Hepatocyte (in vitro differentiated cells): ENCODE data around the gene USP24. TPM values are rescaled to one million over a fixed set of nuclear protein-coding genes. Genes with fewer than 3 reads are reported as not detected.

Experiments used
- DNase-seq: peaks from one replicate; pipeline ENCODE4 v3.0.0-alpha.2; 2016; ENCODE audit warnings: low spot score
- H2AFZ ChIP-seq: fragments of 200-600 bp; sonication (generic); 2 replicates; pipeline ENCODE4 v1.6.0; 2016; ENCODE audit warnings: antibody characterized with exemption, mild to moderate bottlenecking
- H3K27ac ChIP-seq: fragments of 200-600 bp; sonication (generic); 2 replicates; pipeline ENCODE4 v1.5.1; 2016; ENCODE audit warnings: mild to moderate bottlenecking
- H3K27me3 ChIP-seq: fragments of 200-600 bp; sonication (generic); 2 replicates; pipeline ENCODE4 v1.6.1; 2016
- H3K36me3 ChIP-seq: fragments of 200-600 bp; sonication (generic); replicated peaks from 2 replicates; pipeline ENCODE4 v1.5.1; 2016; ENCODE audit warnings: low read depth; ENCODE audit not compliant: insufficient read depth
- H3K4me1 ChIP-seq: fragments of 200-600 bp; sonication (generic); 2 replicates; pipeline ENCODE4 v1.5.1; 2016; ENCODE audit warnings: mild to moderate bottlenecking, moderate library complexity; ENCODE audit not compliant: insufficient read depth
- H3K4me2 ChIP-seq: fragments of 200-600 bp; sonication (generic); 2 replicates; pipeline ENCODE4 v1.6.0; 2016
- H3K4me3 ChIP-seq: fragments of 200-600 bp; sonication (generic); 2 replicates; pipeline ENCODE4 v1.5.1; 2016; ENCODE audit warnings: mild to moderate bottlenecking
- H3K79me2 ChIP-seq: fragments of 200-600 bp; sonication (generic); 2 replicates; pipeline ENCODE4 v1.6.0; 2017; ENCODE audit warnings: mild to moderate bottlenecking
- H3K9me2 ChIP-seq: fragments of 200-600 bp; sonication (generic); replicated peaks from 2 replicates; pipeline ENCODE4 v1.6.0; 2017; ENCODE audit warnings: mild to moderate bottlenecking; ENCODE audit not compliant: insufficient read depth
- H3K9me3 ChIP-seq: fragments of 200-600 bp; sonication (generic); 2 replicates; pipeline ENCODE4 v1.5.1; 2016; ENCODE audit warnings: low read depth, mild to moderate bottlenecking
- H4K20me1 ChIP-seq: fragments of 200-600 bp; sonication (generic); 2 replicates; pipeline ENCODE4 v1.6.0; 2016; ENCODE audit warnings: mild to moderate bottlenecking; ENCODE audit not compliant: insufficient read depth, poor library complexity, severe bottlenecking
- CTCF ChIP-seq: fragments of 200-600 bp; sonication (generic); IDR thresholded peaks from 2 replicates; pipeline ENCODE4 v1.5.1; 2016; ENCODE audit warnings: antibody characterized with exemption, mild to moderate bottlenecking; ENCODE audit not compliant: poor library complexity
- EZH2 ChIP-seq: fragments of 200-600 bp; sonication (generic); IDR thresholded peaks from 2 replicates; pipeline ENCODE4 v1.6.1; 2016; ENCODE audit warnings: antibody characterized with exemption, mild to moderate bottlenecking, borderline replicate concordance
- EZH2phosphoT487 ChIP-seq: fragments of 200-600 bp; sonication (generic); IDR thresholded peaks from one replicate; pipeline ENCODE4 v1.6.1; 2018; ENCODE audit warnings: antibody characterized with exemption, mild to moderate bottlenecking, low read depth, moderate library complexity; ENCODE audit not compliant: unreplicated experiment, severe bottlenecking
- WGBS: methylation state at CpG from one replicate; pipeline ENCODE4 v1.1.6; 2016; ENCODE audit warnings: low lambda C conversion rate; ENCODE audit errors: missing lambda C conversion rate; 5-methylcytosine and 5-hydroxymethylcytosine counted together
- polyA plus RNA-seq: library from polyadenylated mRNA; unstranded; fragments of >200 nt; fragmentation: Nextera tagmentation; extraction: Ambion mirVana; gene quantifications from 2 replicates; pipeline ENCODE4 v1.2.1, GENCODE V29; 2016
- total RNA-seq: library from RNA; depleted of rRNA; stranded (reverse); fragments of >200 nt; gene quantifications from 2 replicates; pipeline ENCODE4 v1.2.3, GENCODE V29; 2014

USP24 gene
- total and polyA plus RNA-seq, 2 experiments from 2014 or later = 9.3 to 41.9 TPM

DNA sequence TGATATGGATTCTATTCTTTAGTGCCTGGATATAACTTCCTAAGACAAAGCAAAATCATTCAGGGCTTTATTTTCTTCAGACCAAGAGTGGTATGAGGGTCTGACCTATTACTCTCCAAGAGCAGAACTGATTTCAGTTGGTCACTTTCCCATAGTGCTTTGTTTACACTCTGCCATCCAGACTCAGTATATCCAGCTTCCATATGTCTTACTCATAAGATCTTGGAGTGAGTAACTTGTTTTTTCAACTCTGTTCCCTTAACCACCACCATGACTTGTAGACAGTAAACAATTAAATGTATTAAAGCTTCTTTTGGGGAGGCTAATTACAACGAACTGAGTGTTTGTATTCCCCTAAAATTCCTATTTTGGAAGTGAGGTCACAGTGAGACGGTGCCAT lies 83.4 kb downstream of the USP24 start:
- Histone ChIP-seq H3K9me3 (no peaks in the 10 kb centered on the region), H3K4me1 (no peaks in the 10 kb centered on the region), H2AFZ (no peak overlapping the region), H3K4me3 (no peak overlapping the region), H3K36me3 (no peaks in the 10 kb centered on the region), H4K20me1 (no peaks in the 10 kb centered on the region), H3K4me2 (no peak overlapping the region), H3K27ac (no peak overlapping the region), H3K27me3 (no peaks in the 10 kb centered on the region), H3K79me2 (no peaks in the 10 kb centered on the region), H3K9me2 (no peaks in the 10 kb centered on the region)
- 84% methylated on average over 2 of the region's 2 CpGs for WGBS
- TF ChIP-seq CTCF (no peak), EZH2 (no peak), EZH2phosphoT487 (no peak)
- no peak for DNase-seq

GRCh38 chr1:55131218-55131617 lies 83.9 kb downstream of the USP24 start:
- Histone ChIP-seq H3K4me1 (no peaks in the 10 kb centered on the region), H3K36me3 (no peaks in the 10 kb centered on the region), H3K79me2 (no peaks in the 10 kb centered on the region), H3K4me2 (no peak overlapping the region), H2AFZ (no peak overlapping the region), H3K9me2 (no peaks in the 10 kb centered on the region), H4K20me1 (no peaks in the 10 kb centered on the region), H3K4me3 (no peak overlapping the region), H3K9me3 (no peaks in the 10 kb centered on the region), H3K27me3 (no peaks in the 10 kb centered on the region), H3K27ac (no peak overlapping the region)
- TF ChIP-seq CTCF (no peak), EZH2phosphoT487 (no peak), EZH2 (no peak)
- 85% methylated on average over 2 of the region's 2 CpGs for WGBS
- no peak for DNase-seq

- Histone ChIP-seq H3K4me1 (no peaks in the 10 kb centered on the region), H3K79me2 (no peaks in the 10 kb centered on the region), H4K20me1 (no peaks in the 10 kb centered on the region), H3K4me3 (no peak overlapping the region), H3K9me2 (no peaks in the 10 kb centered on the region), H2AFZ (no peak overlapping the region), H3K9me3 (no peaks in the 10 kb centered on the region), H3K4me2 (no peak overlapping the region), H3K27ac (no peak overlapping the region), H3K27me3 (no peaks in the 10 kb centered on the region), H3K36me3 (peaks cover 3% of the 10 kb centered on the region)
- no peak for TF ChIP-seq CTCF
- no peak for TF ChIP-seq EZH2
- no peak for TF ChIP-seq EZH2phosphoT487
- WGBS = 87% methylated on average over 4 of the region's 4 CpGs
- DNase-seq = no peak
Observed at GRCh38 chr1:55129194-55129728, 85.9 kb downstream of the USP24 start.
